HG03457 (cell line): ENCODE results near the gene ANXA8.
"Not testable (repeated sequence)": the region's sequence is repeated elsewhere in the genome, so short reads cannot be mapped to it uniquely, and the experiment has no call there.

Experiments
- ATAC-seq: cut with Tn5 transposase; IDR thresholded peaks from one replicate; pipeline ENCODE4 v1.9.1; 2021; ENCODE audit warnings: moderate number of reproducible peaks; ENCODE audit not compliant: unreplicated experiment

The ANXA8 gene

GRCh38 chr10:47465216-47465917, 18.5 kb downstream of the ANXA8 start:
- ATAC-seq = not testable (repeated sequence)

- not testable (repeated sequence) for ATAC-seq
These were observed 21.1 kb downstream of the ANXA8 start for GRCh38 chr10:47462577-47463358.

- peak; percentile 57 for ATAC-seq
These were observed 22.6 kb downstream of the ANXA8 start for GRCh38 chr10:47461261-47461687.

- ATAC-seq = no peak
These were observed 25.3 kb downstream of the ANXA8 start for GRCh38 chr10:47458466-47459154.

GRCh38 chr10:47457826-47458225, 26.1 kb downstream of the ANXA8 start:
- ATAC-seq = no peak

GRCh38 chr10:47457528-47457820, 26.4 kb downstream of the ANXA8 start:
- ATAC-seq = no peak

- ATAC-seq = no peak
These were observed 27.0 kb downstream of the ANXA8 start for GRCh38 chr10:47456794-47457527.

- no peak for ATAC-seq
These were observed 27.7 kb downstream of the ANXA8 start for GRCh38 chr10:47456079-47456785.

- ATAC-seq = not testable (repeated sequence)
These were observed 28.4 kb downstream of the ANXA8 start for GRCh38 chr10:47455350-47456078.

- no peak for ATAC-seq
These were observed 29.2 kb downstream of the ANXA8 start for GRCh38 chr10:47454780-47455058.

GRCh38 chr10:47454008-47454779, 29.7 kb downstream of the ANXA8 start:
- no peak for ATAC-seq

- no peak for ATAC-seq
These were observed 30.5 kb downstream of the ANXA8 start for GRCh38 chr10:47453141-47454007.

- no peak for ATAC-seq
These were observed 31.3 kb downstream of the ANXA8 start for GRCh38 chr10:47452495-47453140.

- no peak for ATAC-seq
These were observed 31.9 kb downstream of the ANXA8 start for GRCh38 chr10:47451998-47452494.

- no peak for ATAC-seq
These were observed 32.5 kb downstream of the ANXA8 start for GRCh38 chr10:47451273-47451997.

- ATAC-seq = no peak
These were observed 33.5 kb downstream of the ANXA8 start for GRCh38 chr10:47450442-47450841.

- ATAC-seq = no peak
These were observed 33.9 kb downstream of the ANXA8 start for GRCh38 chr10:47449979-47450378.
